A549 (cell line): ENCODE measurements around the gene KCNQ5. TPM values are rescaled to one million over a fixed set of nuclear protein-coding genes. Genes with fewer than 3 reads are reported as not detected.

Source experiments
- ATAC-seq, 2 experiments: fragments of 200-7000 bp in 1 of 2; fragments of >200 bp in 1 of 2; cut with Nextera tagmentation in 1 of 2; cut with Tn5 transposase in 1 of 2; 3 replicates each; pipeline versions ENCODE4 v1.8.0 to v1.9.1; 2018 to 2020; ENCODE audit warnings: mild to moderate bottlenecking in 1 of 2, moderate library complexity in 1 of 2
- CTCF ChIA-PET: fragments of 300-600 bp; sonication (Branson Sonifier 250); formaldehyde crosslinking; extraction: SDS; loops from one replicate; lab custom pipeline; 2021; ENCODE audit warnings: antibody characterized with exemption, inconsistent platforms; lab: Yijun Ruan, JAX
- POLR2A ChIA-PET: fragments of 350-600 bp; formaldehyde crosslinking; extraction: SDS; loops from one replicate; lab custom pipeline; 2021; ENCODE audit warnings: antibody characterized with exemption, inconsistent platforms; lab: Yijun Ruan, JAX
- DNase-seq, 2 experiments: peaks; one replicate each; pipeline versions ENCODE4 v3.0.0 to v3.0.0-alpha.2; 2011 to 2016; ENCODE audit warnings: low read depth in 1 of 2, low spot score in 1 of 2
- FAIRE-seq: peaks from 2 replicates; lab custom pipeline; 2011; peaks lifted over from hg19 to GRCh38; lab: Jason Lieb, UNC
- H3K27ac ChIP-seq, 2 experiments: fragments of >200 bp; sonication (Bioruptor Twin); formaldehyde crosslinking; 3 replicates each; pipeline ENCODE4 v1.5.1; 2016 to 2017
- H3K4me1 ChIP-seq: fragments of >200 bp; sonication (Bioruptor Twin); formaldehyde crosslinking; 3 replicates; pipeline ENCODE4 v1.6.1; 2016
- H3K4me2 ChIP-seq: fragments of >200 bp; sonication (Bioruptor Twin); formaldehyde crosslinking; 3 replicates; pipeline ENCODE4 v1.6.1; 2016
- H3K4me3 ChIP-seq: fragments of >200 bp; sonication (Bioruptor Twin); formaldehyde crosslinking; 3 replicates; pipeline ENCODE4 v1.5.1; 2016
- H3K9me3 ChIP-seq: fragments of >200 bp; sonication (Bioruptor Twin); formaldehyde crosslinking; 3 replicates; pipeline ENCODE4 v1.6.1; 2016
- CBX2 ChIP-seq: fragments of 200-600 bp; sonication (generic); IDR thresholded peaks from 2 replicates; pipeline ENCODE4 v1.6.1; 2016; ENCODE audit warnings: low read depth, mild to moderate bottlenecking, borderline replicate concordance
- CBX8 ChIP-seq: fragments of 200-600 bp; sonication (generic); IDR thresholded peaks from 2 replicates; pipeline ENCODE4 v1.6.1; 2016
- CEBPB ChIP-seq, 2 experiments: fragments of >200 bp in 1 of 2; sonication (Bioruptor Twin) in 1 of 2; formaldehyde crosslinking in 1 of 2; IDR thresholded peaks; 2 replicates each; pipeline ENCODE4 v1.6.1; 2012 to 2016
- EHMT2 ChIP-seq: fragments of 200-600 bp; sonication (generic); IDR thresholded peaks from 2 replicates; pipeline ENCODE4 v1.6.1; 2016; ENCODE audit warnings: antibody characterized with exemption, low read depth, mild to moderate bottlenecking, moderate library complexity
- ESRRA ChIP-seq: fragments of 150-350 bp; IDR thresholded peaks from 2 replicates; pipeline ENCODE4 v1.6.1; 2014; ENCODE audit warnings: mild to moderate bottlenecking, low read length, borderline replicate concordance
- FOSL2 ChIP-seq, 2 experiments: fragments of 450-650 bp in 1 of 2; fragments of >200 bp in 1 of 2; sonication (Bioruptor Twin) in 1 of 2; formaldehyde crosslinking; IDR thresholded peaks; 2 replicates each; pipeline versions ENCODE4 v1.5.0 to v1.6.1; 2016 to 2020; ENCODE audit warnings: mild to moderate bottlenecking in 1 of 2, moderate library complexity in 1 of 2
- HOXA7 ChIP-seq: fragments of 250-450 bp; sonication (Bioruptor Pico); IDR thresholded peaks from 2 replicates; pipeline ENCODE4 v1.5.0; 2020; ENCODE audit warnings: mild to moderate bottlenecking, moderate library complexity
- JUNB ChIP-seq: fragments of >200 bp; sonication (Bioruptor Twin); formaldehyde crosslinking; IDR thresholded peaks from 2 replicates; pipeline ENCODE4 v1.6.1; 2016
- KDM1A ChIP-seq: fragments of 200-600 bp; sonication (generic); IDR thresholded peaks from 2 replicates; pipeline ENCODE4 v1.6.1; 2016; ENCODE audit warnings: low read depth, mild to moderate bottlenecking
- MAFK ChIP-seq: fragments of 450-650 bp; IDR thresholded peaks from 2 replicates; pipeline ENCODE4 v1.6.1; 2014; ENCODE audit not compliant: partially characterized antibody
- MYC ChIP-seq: IDR thresholded peaks from 2 replicates; pipeline ENCODE4 v1.6.1; 2012; ENCODE audit warnings: mild to moderate bottlenecking, inconsistent platforms, low read length, improper control_type of control experiment, borderline replicate concordance
- NPAS2 ChIP-seq: fragments of 250-450 bp; sonication (Bioruptor Pico); IDR thresholded peaks from 2 replicates; pipeline ENCODE4 v1.8.0; 2022; ENCODE audit warnings: mild to moderate bottlenecking, moderate library complexity, borderline replicate concordance
- PHF8 ChIP-seq: fragments of 200-600 bp; sonication (generic); IDR thresholded peaks from 2 replicates; pipeline ENCODE4 v1.6.1; 2016; ENCODE audit warnings: low read depth, mild to moderate bottlenecking, antibody characterized with exemption, moderate library complexity, borderline replicate concordance
- RAD21 ChIP-seq, 2 experiments: fragments of >200 bp in 1 of 2; sonication (Bioruptor Twin) in 1 of 2; formaldehyde crosslinking in 1 of 2; IDR thresholded peaks in 1 of 2; conservative IDR thresholded peaks in 1 of 2; 2 replicates in 1 of 2; 3 replicates in 1 of 2; pipeline ENCODE4 v1.6.1; 2012 to 2018; ENCODE audit warnings: inconsistent platforms in 1 of 2
- REST ChIP-seq: fragments of 200-600 bp; sonication (generic); IDR thresholded peaks from 2 replicates; pipeline ENCODE4 v1.6.1; 2016; ENCODE audit warnings: antibody characterized with exemption, mild to moderate bottlenecking, moderate library complexity
- TFCP2L1 ChIP-seq: fragments of 250-450 bp; sonication (Bioruptor Pico); IDR thresholded peaks from 2 replicates; pipeline ENCODE4 v1.5.0; 2021; ENCODE audit warnings: mild to moderate bottlenecking
- ZC3H11A ChIP-seq: fragments of 450-650 bp; IDR thresholded peaks from 2 replicates; pipeline ENCODE4 v1.6.1; 2014; ENCODE audit warnings: antibody characterized with exemption, mild to moderate bottlenecking
- ZSCAN20 ChIP-seq: fragments of 250-450 bp; sonication (Bioruptor Pico); IDR thresholded peaks from 2 replicates; pipeline ENCODE4 v1.8.0; 2022; ENCODE audit warnings: mild to moderate bottlenecking, moderate library complexity
- WGBS: methylation state at CpG from one replicate; pipeline ENCODE4 v1.1.6; 2017; ENCODE audit errors: missing lambda C conversion rate; 5-methylcytosine and 5-hydroxymethylcytosine counted together
- polyA plus RNA-seq, 4 experiments: library from polyadenylated mRNA; depleted of rRNA in 3 of 4; stranded (reverse); fragments of >200 nt; fragmentation: RNase III in 1 of 4; extraction: RNeasy Plus Mini Kit Qiagen cat#74134 plus additional on column Dnase treatment in 1 of 4; gene quantifications; 2 replicates in 3 of 4; 3 replicates in 1 of 4; pipeline ENCODE4 v1.2.3, GENCODE V29; 2011 to 2017

The KCNQ5 gene
- polyA plus RNA-seq, 2 of the 4 experiments (the other 2 are of a cell fraction) = 1.2 to 1.3 TPM

- H3K4me1 ChIP-seq = no peaks in the 10 kb centered on the region
- H3K4me3 ChIP-seq = no peak within 1 kb of the TSS
- TF ChIP-seq ESRRA = no peak
- TF ChIP-seq MAFK = no peak
- TF ChIP-seq CBX2 = no peak
- no peak for TF ChIP-seq ZC3H11A
- no peak for TF ChIP-seq KDM1A
- no peak for TF ChIP-seq RAD21 (conservative IDR thresholded peaks at IDR 0.05 in 1 of 2, IDR thresholded peaks at IDR 0.05 in 1 of 2)
- FAIRE-seq (no peak), DNase-seq (no peak), ATAC-seq (no peak)
- 78% methylated on average over 4 of the region's 4 CpGs for WGBS
- H3K4me2 ChIP-seq = no peak within 1 kb of the TSS
- POLR2A ChIA-PET = no interaction called here
- H3K9me3 ChIP-seq = no peaks in the 10 kb centered on the region
- CTCF ChIA-PET = no interaction called here
- no peak within 1 kb of the TSS for H3K27ac ChIP-seq
Measured at GRCh38 chr6:73225396-73225795, 603.5 kb downstream of the KCNQ5 start, which contains the start of gene KHDC1L. Gene KHDC1L, minus strand, starts transcription at chr6:73225496. Its CDS starts 88 bp downstream, at chr6:73225408.

- TF ChIP-seq TFCP2L1 (CRISPR knock-in tag) (no peak), FOSL2 (IDR thresholded peaks at IDR 0.05) (no peak), FOSL2 (CRISPR knock-in tag; IDR thresholded peaks at IDR 0.05) (no peak), MYC (no peak), EHMT2 (no peak), REST (no peak), ZSCAN20 (no peak), CBX8 (no peak), JUNB (no peak), PHF8 (no peak), CEBPB (IDR thresholded peaks at IDR 0.05) (no peak)
- CTCF ChIA-PET = no interaction called here
- DNase-seq (no peak), ATAC-seq (no peak), FAIRE-seq (no peak)
- no peak overlapping the region for H3K4me3 ChIP-seq
- POLR2A ChIA-PET = no interaction called here
- WGBS = 85% methylated on average over 3 of the region's 3 CpGs
- H3K4me1 ChIP-seq = no peaks in the 10 kb centered on the region
- H3K9me3 ChIP-seq = no peaks in the 10 kb centered on the region
- H3K4me2 ChIP-seq = no peak overlapping the region
- H3K27ac ChIP-seq = no peak overlapping the region
Measured at GRCh38 chr6:73227606-73228255, 605.9 kb downstream of the KCNQ5 start.

GRCh38 chr6:73231986-73232391 lies 610.1 kb downstream of the KCNQ5 start:
- H3K4me1 ChIP-seq = peaks cover 27% of the 10 kb centered on the region
- ChIA-PET POLR2A (interaction anchor here (0.7 kb wide), 1 partner anchor 814 kb away, joined by 7 read pairs; no protein-coding TSS in a partner anchor), CTCF (no interaction called here)
- no peak overlapping the region for H3K4me3 ChIP-seq
- 46% methylated on average over 1 of the region's 1 CpG for WGBS
- TF ChIP-seq NPAS2 (no peak), HOXA7 (CRISPR knock-in tag) (no peak)
- H3K9me3 ChIP-seq = no peaks in the 10 kb centered on the region
- no peak overlapping the region for H3K4me2 ChIP-seq
- DNase-seq (no peak), FAIRE-seq (no peak), ATAC-seq (no peak)
- no peak overlapping the region for H3K27ac ChIP-seq
